ENCODE data around the gene CLASP1. TPM values are rescaled to one million over a fixed set of nuclear protein-coding genes. Genes with fewer than 3 reads are reported as not detected.

Gene CLASP1
- polyA plus RNA-seq, 1 donor (not counting 4 experiments of a cell fraction or from before 2014, with no cell fraction given), result 16.7 TPM

- H3K9me1 ChIP-seq (ENCODE audit: control insufficient read depth, extremely low read depth, insufficient read depth, low read length), result no peaks in the 10 kb centered on the region
- no peak overlapping the region for H3K9ac ChIP-seq (ENCODE audit: control insufficient read depth, extremely low read depth, insufficient read depth, low read length)
Observed at GRCh38 chr2:121545913-121546312, 103.3 kb downstream of the CLASP1 start.

GRCh38 chr2:121545257-121545656, 104.0 kb downstream of the CLASP1 start:
- H3K27ac ChIP-seq (ENCODE audit: control insufficient read depth, insufficient read depth, low read length), result no peak overlapping the region
- no peak for DNase-seq (ENCODE audit: low read depth, low spot score)
- H3K36me3 ChIP-seq (ENCODE audit: control insufficient read depth in 2 of 2, extremely low read depth in 1 of 2, insufficient read depth in 2 of 2, low read length in 2 of 2), result no peaks in the 10 kb centered on the region
- H3K9me3 ChIP-seq (ENCODE audit: control insufficient read depth, low read depth, low read length), result no peaks in the 10 kb centered on the region
- H3K27me3 ChIP-seq (ENCODE audit: control insufficient read depth, extremely low read depth, insufficient read depth, low read length), result no peaks in the 10 kb centered on the region
- H3K4me3 ChIP-seq (ENCODE audit: control insufficient read depth in 2 of 3, extremely low read depth in 1 of 3, insufficient read depth in 2 of 3, low read depth in 1 of 3, low read length in 3 of 3), result no peak overlapping the region
- no peak overlapping the region for H2AFZ ChIP-seq (ENCODE audit: control insufficient read depth, low read length)
- peaks cover 3% of the 10 kb centered on the region for H3K4me1 ChIP-seq (ENCODE audit: control insufficient read depth, extremely low read depth, insufficient read depth, low read length)
- no peaks in the 10 kb centered on the region for H3K9me1 ChIP-seq (ENCODE audit: control insufficient read depth, extremely low read depth, insufficient read depth, low read length)
- FAIRE-seq, result no peak
- no peak overlapping the region for H3K4me2 ChIP-seq (ENCODE audit: control insufficient read depth, extremely low read depth, insufficient read depth, low read depth, low read length)
- H3K79me2 ChIP-seq (ENCODE audit: control insufficient read depth, insufficient read depth, low read length), result peaks cover 65% of the 10 kb centered on the region
- dilution Hi-C loops (cut with MboI; ENCODE audit: extremely low pct_ligation_motif_present, low sequenced_read_pairs), result no loop called here
- TF ChIP-seq CTCF (optimal IDR thresholded peaks at IDR 0.05 in 1 of 3, IDR thresholded peaks at IDR 0.05 in 1 of 3, conservative IDR thresholded peaks at IDR 0.05 in 1 of 3; ENCODE audit: extremely low read depth in 1 of 3, insufficient read depth in 2 of 3, low read length in 3 of 3) (no peak), EZH2 (IDR thresholded peaks at IDR 0.05; ENCODE audit: low read length) (no peak)
- no peak overlapping the region for H3K9ac ChIP-seq (ENCODE audit: control insufficient read depth, extremely low read depth, insufficient read depth, low read length)
- peaks cover 3% of the 10 kb centered on the region for H4K20me1 ChIP-seq (ENCODE audit: control insufficient read depth, extremely low read depth, insufficient read depth, low read length)

More at GRCh38 chr2:121545913-121546312, 103.3 kb downstream of the CLASP1 start:
- no peak for DNase-seq (ENCODE audit: low read depth, low spot score)
- Histone ChIP-seq H3K4me1 (ENCODE audit: control insufficient read depth, extremely low read depth, insufficient read depth, low read length) (peaks cover 3% of the 10 kb centered on the region), H4K20me1 (ENCODE audit: control insufficient read depth, extremely low read depth, insufficient read depth, low read length) (peaks cover 3% of the 10 kb centered on the region), H2AFZ (ENCODE audit: control insufficient read depth, low read length) (no peak overlapping the region), H3K27ac (ENCODE audit: control insufficient read depth, insufficient read depth, low read length) (no peak overlapping the region), H3K27me3 (ENCODE audit: control insufficient read depth, extremely low read depth, insufficient read depth, low read length) (no peaks in the 10 kb centered on the region), H3K36me3 (ENCODE audit: control insufficient read depth in 2 of 2, extremely low read depth in 1 of 2, insufficient read depth in 2 of 2, low read length in 2 of 2) (no peaks in the 10 kb centered on the region), H3K4me2 (ENCODE audit: control insufficient read depth, extremely low read depth, insufficient read depth, low read depth, low read length) (no peak overlapping the region), H3K4me3 (ENCODE audit: control insufficient read depth in 2 of 3, extremely low read depth in 1 of 3, insufficient read depth in 2 of 3, low read depth in 1 of 3, low read length in 3 of 3) (no peak overlapping the region), H3K79me2 (ENCODE audit: control insufficient read depth, insufficient read depth, low read length) (peaks cover 68% of the 10 kb centered on the region), H3K9me3 (ENCODE audit: control insufficient read depth, low read depth, low read length) (no peaks in the 10 kb centered on the region)
- no peak for TF ChIP-seq CTCF (optimal IDR thresholded peaks at IDR 0.05 in 1 of 3, IDR thresholded peaks at IDR 0.05 in 1 of 3, conservative IDR thresholded peaks at IDR 0.05 in 1 of 3; ENCODE audit: extremely low read depth in 1 of 3, insufficient read depth in 2 of 3, low read length in 3 of 3)
- no peak for TF ChIP-seq EZH2 (IDR thresholded peaks at IDR 0.05; ENCODE audit: low read length)
- FAIRE-seq, result no peak
- dilution Hi-C loops (cut with MboI; ENCODE audit: extremely low pct_ligation_motif_present, low sequenced_read_pairs), result no loop called here

Data from keratinocyte (primary cell).